Right ventricle myocardium inferior (tissue), 1 donor: ENCODE measurements around the gene SLC46A3. TPM values are rescaled to one million over a fixed set of nuclear protein-coding genes. Genes with fewer than 3 reads are reported as not detected.

ENCODE experiments used
- ATAC-seq: fragments of 200-7000 bp; cut with Tn5 transposase; one replicate; pipeline ENCODE4 v1.9.1; 2020; ENCODE audit warnings: mild to moderate bottlenecking, moderate library complexity
- DNase-seq: peaks from one replicate; pipeline ENCODE4 v3.0.0; 2021; ENCODE audit errors: missing footprints
- intact Hi-C: fragments of 100-400 bp; cut with DNase I; formaldehyde crosslinking; loops from one replicate; pipeline ENCODE4 v1.11.0; 2022
- total RNA-seq: library from RNA; stranded (reverse); fragmentation: NEBNext Ultra II Directional; extraction: Animal tissue kit (Norgen Biotek cat#: 25700); gene quantifications from one replicate; pipeline ENCODE4 v1.2.1, GENCODE V29; 2021
- donor health status: DM: no; HTN: yes; CAD: no; lungs with severe emphysema.

The SLC46A3 gene
- total RNA-seq, 1 donor from 2014 or later: 17.4 TPM

DNA sequence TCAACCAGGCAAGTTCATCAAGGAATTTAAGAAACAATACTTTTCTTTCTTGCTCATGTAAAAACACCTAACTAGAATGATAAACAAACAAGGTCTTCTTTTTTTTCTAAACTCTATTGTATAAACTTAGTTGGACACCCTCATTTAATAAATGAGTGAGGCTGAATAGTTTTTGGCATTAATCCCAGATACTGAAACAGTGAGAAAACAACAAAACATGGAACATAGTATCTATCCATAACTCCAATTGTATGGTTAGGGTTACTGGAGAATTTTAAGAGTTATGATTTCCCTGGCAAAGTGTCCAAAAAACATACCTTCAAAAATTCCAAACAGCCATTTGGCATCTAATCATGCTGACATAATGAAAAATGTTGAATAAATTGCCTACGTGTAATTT, 65.7 kb downstream of the SLC46A3 start:
- intact Hi-C loops: loop anchor here (10.0 kb wide), 1 partner anchor 248 kb away; no protein-coding TSS in a partner anchor
- no peak for DNase-seq
- no peak for ATAC-seq

DNA sequence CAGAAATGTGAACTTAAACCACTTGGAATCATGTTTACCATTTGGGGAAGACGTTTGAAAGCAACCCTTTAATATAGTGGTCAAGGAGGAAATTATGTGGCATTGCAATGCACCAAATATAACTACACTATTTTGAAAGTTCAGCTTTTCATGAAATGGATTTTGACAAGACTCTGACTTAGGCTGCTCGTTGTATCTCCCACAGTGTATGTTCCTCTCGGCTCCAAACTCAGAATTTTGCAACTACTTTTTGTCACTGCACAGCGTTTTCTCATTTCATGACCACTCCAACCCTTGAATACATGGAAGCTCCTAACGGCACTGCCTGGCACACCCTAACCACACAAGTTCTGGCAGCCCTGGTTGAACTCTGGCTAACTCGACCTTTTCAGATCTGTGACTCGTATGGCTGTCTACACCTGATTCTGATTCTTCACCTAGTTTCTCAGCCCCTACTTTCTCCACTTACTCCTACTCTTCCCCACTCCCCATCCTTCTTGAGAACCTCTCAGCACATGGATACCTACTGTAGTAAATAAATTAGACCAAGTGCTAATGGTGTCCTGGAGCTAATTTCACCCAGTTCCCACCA, 66.9 kb downstream of the SLC46A3 start:
- intact Hi-C loops: loop anchor here (10.0 kb wide), 1 partner anchor 247 kb away; no protein-coding TSS in a partner anchor
- no peak for DNase-seq
- no peak for ATAC-seq

DNA sequence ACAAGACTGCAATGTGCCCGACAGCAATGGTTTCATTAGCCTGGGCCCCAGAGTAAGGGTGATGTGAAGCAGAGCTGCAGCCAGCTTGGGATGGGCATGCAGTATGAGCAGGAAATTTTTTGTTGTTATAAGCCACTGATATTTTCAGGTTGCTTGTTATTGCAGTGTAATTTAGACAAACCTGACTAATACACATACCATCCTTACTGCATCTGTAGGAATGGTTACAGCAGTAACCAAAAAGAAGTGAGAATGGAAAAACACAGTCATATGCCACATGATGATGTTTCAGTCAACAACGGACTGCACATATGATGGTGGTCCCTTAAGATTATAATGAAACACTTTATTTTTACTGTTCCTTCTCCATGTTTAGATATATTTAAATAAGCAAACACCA, 68.5 kb downstream of the SLC46A3 start:
- DNase-seq: no peak
- ATAC-seq: no peak
- intact Hi-C loops: loop anchor here (10.0 kb wide), 1 partner anchor 245 kb away; no protein-coding TSS in a partner anchor

Other genes with a start within 250 kb of the SLC46A3 start
- 41.0 TPM for gene FLT1, start 223.8 kb downstream of the SLC46A3 start, total RNA-seq
- gene POMP, start 59.8 kb downstream of the SLC46A3 start, total RNA-seq: 113 TPM
- 106 TPM for gene MTUS2, start 101.4 kb upstream of the SLC46A3 start, total RNA-seq